ENCODE results near the gene MIGA1. TPM values are rescaled to one million over a fixed set of nuclear protein-coding genes. Genes with fewer than 3 reads are reported as not detected.

MIGA1 gene
- total RNA-seq, 1 donor from 2014 or later: 16.5 TPM

GRCh38 chr1:77831566-77831965, 52.1 kb downstream of the MIGA1 start:
- peak overlapping the region; percentile 74 for H3K27ac ChIP-seq
- H3K9me3 ChIP-seq: no peaks in the 10 kb centered on the region
- intact Hi-C loops (cut with DNase I): no loop called here
- H3K36me3 ChIP-seq: peaks cover 7% of the 10 kb centered on the region
- H3K27me3 ChIP-seq (ENCODE audit: low read depth): no peaks in the 10 kb centered on the region
- DNase-seq: no peak
- no peak overlapping the region for H3K4me3 ChIP-seq
- no peak for ATAC-seq
- H3K4me1 ChIP-seq: peaks cover 48% of the 10 kb centered on the region
- no peak for TF ChIP-seq CTCF (IDR thresholded peaks at IDR 0.05)

GRCh38 chr1:77831976-77832711, 52.7 kb downstream of the MIGA1 start:
- no peak overlapping the region for H3K4me3 ChIP-seq
- H3K27ac ChIP-seq: peak overlapping the region; percentile 74
- ATAC-seq: peak; percentile 13 to 27

GRCh38 chr1:77832901-77833300, 53.5 kb downstream of the MIGA1 start:
- Histone ChIP-seq H3K4me1 (peaks cover 53% of the 10 kb centered on the region), H3K27ac (peak overlapping the region; percentile 79)
- peak; percentile 84 to 85 for ATAC-seq

More at GRCh38 chr1:77831976-77832711, 52.7 kb downstream of the MIGA1 start:
- intact Hi-C loops (cut with DNase I): no loop called here
- no peak for DNase-seq
- Histone ChIP-seq H3K27me3 (ENCODE audit: low read depth) (no peaks in the 10 kb centered on the region), H3K4me1 (peaks cover 48% of the 10 kb centered on the region), H3K9me3 (no peaks in the 10 kb centered on the region), H3K36me3 (peaks cover 7% of the 10 kb centered on the region)
- no peak for TF ChIP-seq CTCF (IDR thresholded peaks at IDR 0.05)

GRCh38 chr1:77833521-77834100, 54.2 kb downstream of the MIGA1 start:
- no peaks in the 10 kb centered on the region for H3K9me3 ChIP-seq
- no peak overlapping the region for H3K4me3 ChIP-seq
- H3K27ac ChIP-seq: peak overlapping the region; percentile 79
- H3K36me3 ChIP-seq: no peaks in the 10 kb centered on the region
- TF ChIP-seq CTCF (IDR thresholded peaks at IDR 0.05): no peak
- ATAC-seq (no peak), DNase-seq (no peak)
- intact Hi-C loops (cut with DNase I): no loop called here
- peaks cover 56% of the 10 kb centered on the region for H3K4me1 ChIP-seq
- H3K27me3 ChIP-seq (ENCODE audit: low read depth): no peaks in the 10 kb centered on the region

More at GRCh38 chr1:77832901-77833300, 53.5 kb downstream of the MIGA1 start:
- no peak for DNase-seq
- intact Hi-C loops (cut with DNase I): no loop called here
- no peaks in the 10 kb centered on the region for H3K9me3 ChIP-seq
- no peak overlapping the region for H3K4me3 ChIP-seq
- H3K36me3 ChIP-seq: peaks cover 1% of the 10 kb centered on the region
- H3K27me3 ChIP-seq (ENCODE audit: low read depth): no peaks in the 10 kb centered on the region
- TF ChIP-seq CTCF (IDR thresholded peaks at IDR 0.05): no peak

GRCh38 chr1:77834771-77835334, 55.4 kb downstream of the MIGA1 start:
- TF ChIP-seq CTCF (IDR thresholded peaks at IDR 0.05): no peak
- Histone ChIP-seq H3K27me3 (ENCODE audit: low read depth) (no peaks in the 10 kb centered on the region), H3K4me3 (no peak overlapping the region), H3K27ac (peak overlapping the region; percentile 79), H3K36me3 (peaks cover 7% of the 10 kb centered on the region), H3K4me1 (peaks cover 56% of the 10 kb centered on the region), H3K9me3 (no peaks in the 10 kb centered on the region)
- intact Hi-C loops (cut with DNase I): no loop called here
- DNase-seq (no peak), ATAC-seq (peak in 1 of 2 donors; percentile 24)

All from lower lobe of right lung (tissue), 2 donors.